HG02623 (cell line): ENCODE data around the gene ENO1.
"Not testable (repeated sequence)": the region's sequence is repeated elsewhere in the genome, so short reads cannot be mapped to it uniquely, and the experiment has no call there.

Experiments used
- ATAC-seq: cut with Tn5 transposase; IDR thresholded peaks from one replicate; pipeline ENCODE4 v1.9.1; 2021; ENCODE audit warnings: moderate library complexity; ENCODE audit not compliant: unreplicated experiment

Gene ENO1

GRCh38 chr1:8848663-8849386 lies 29.7 kb downstream of the ENO1 start:
- ATAC-seq, result peak; percentile 52

- ATAC-seq, result no peak
These were observed 30.5 kb downstream of the ENO1 start for GRCh38 chr1:8847990-8848389.

GRCh38 chr1:8846263-8846662 lies 32.2 kb downstream of the ENO1 start:
- ATAC-seq, result no peak

GRCh38 chr1:8845104-8846097 lies 33.1 kb downstream of the ENO1 start:
- no peak for ATAC-seq

- ATAC-seq, result no peak
These were observed 33.9 kb downstream of the ENO1 start for GRCh38 chr1:8844501-8845006.

GRCh38 chr1:8841395-8841794 lies 37.1 kb downstream of the ENO1 start:
- no peak for ATAC-seq

- no peak for ATAC-seq
These were observed 38.5 kb downstream of the ENO1 start for GRCh38 chr1:8839990-8840389.

GRCh38 chr1:8835941-8836643 lies 42.4 kb downstream of the ENO1 start:
- no peak for ATAC-seq

GRCh38 chr1:8831340-8831739 lies 47.1 kb downstream of the ENO1 start:
- ATAC-seq, result no peak

- not testable (repeated sequence) for ATAC-seq
These were observed 47.8 kb downstream of the ENO1 start for GRCh38 chr1:8830732-8831131.

GRCh38 chr1:8825985-8826481 lies 52.5 kb downstream of the ENO1 start:
- ATAC-seq, result no peak

- no peak for ATAC-seq
These were observed 55.2 kb downstream of the ENO1 start for GRCh38 chr1:8823295-8823664.

GRCh38 chr1:8822373-8823294 lies 55.9 kb downstream of the ENO1 start:
- ATAC-seq, result no peak

- no peak for ATAC-seq
These were observed 57.4 kb downstream of the ENO1 start for GRCh38 chr1:8821084-8821483.

GRCh38 chr1:8818789-8819188 lies 59.7 kb downstream of the ENO1 start:
- not testable (repeated sequence) for ATAC-seq

GRCh38 chr1:8818325-8818775 lies 60.1 kb downstream of the ENO1 start:
- no peak for ATAC-seq

- peak; percentile 82 for ATAC-seq
These were observed 60.8 kb downstream of the ENO1 start, which contains the start of gene RERE for GRCh38 chr1:8817412-8818324. RERE (minus strand) TSS chr1:8817640.

GRCh38 chr1:8816831-8817411 lies 61.6 kb downstream of the ENO1 start:
- ATAC-seq, result no peak
